Renal cortex interstitium (tissue), 11 donors: Measurements from ENCODE around the gene FBXW2. TPM values are rescaled to one million over a fixed set of nuclear protein-coding genes. Genes with fewer than 3 reads are reported as not detected.

Experiments
- DNase-seq, 11 donors: peaks; one replicate each; pipeline ENCODE4 v3.0.0-alpha.2; 2013; ENCODE audit warnings: low read depth in 9 of 11, low spot score in 4 of 11; ENCODE audit errors: extremely low read depth in 1 of 11
- polyA plus RNA-seq, 3 donors: library from polyadenylated mRNA; unstranded; fragments of 120-200 nt; gene quantifications; one replicate each; pipeline ENCODE4 v1.2.1, GENCODE V29; 2013; ENCODE audit not compliant: insufficient read length in 3 of 3

FBXW2 gene
- polyA plus RNA-seq, 3 donors, result 43.2 to 45.8 (median 44.6) TPM

DNA sequence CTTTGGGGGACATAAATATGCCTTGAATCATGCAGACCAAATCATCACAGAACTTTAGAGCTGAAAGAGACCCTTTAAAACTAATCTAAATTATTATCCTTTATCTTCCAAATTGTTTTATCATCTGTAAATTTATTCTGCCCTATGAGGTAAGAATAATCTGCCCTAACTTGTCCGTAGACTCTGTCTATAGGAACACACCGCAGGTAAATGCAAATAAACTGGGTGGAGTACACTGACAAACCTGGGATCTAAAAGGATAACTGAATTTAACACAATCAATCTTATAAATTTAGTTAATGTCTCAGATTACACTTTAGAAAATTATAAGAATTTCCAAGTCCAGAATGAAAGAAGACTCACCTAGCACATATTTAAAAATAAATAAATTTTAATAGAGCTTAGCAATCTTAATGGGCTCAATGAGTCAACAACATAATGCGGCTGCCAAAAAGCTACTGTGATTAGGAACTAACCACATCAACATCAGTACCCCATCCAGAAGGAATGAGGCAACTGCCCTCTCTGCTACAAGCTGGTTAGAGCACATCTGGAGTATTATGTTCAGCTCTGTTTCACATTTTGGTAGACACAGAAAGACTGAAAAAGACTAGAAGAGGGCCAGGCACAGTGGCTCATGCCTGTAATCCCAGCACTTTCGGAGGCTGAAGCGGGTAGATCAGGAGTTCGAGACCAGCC is 84.5 kb downstream of the FBXW2 start:
- DNase-seq, result no peak

DNA sequence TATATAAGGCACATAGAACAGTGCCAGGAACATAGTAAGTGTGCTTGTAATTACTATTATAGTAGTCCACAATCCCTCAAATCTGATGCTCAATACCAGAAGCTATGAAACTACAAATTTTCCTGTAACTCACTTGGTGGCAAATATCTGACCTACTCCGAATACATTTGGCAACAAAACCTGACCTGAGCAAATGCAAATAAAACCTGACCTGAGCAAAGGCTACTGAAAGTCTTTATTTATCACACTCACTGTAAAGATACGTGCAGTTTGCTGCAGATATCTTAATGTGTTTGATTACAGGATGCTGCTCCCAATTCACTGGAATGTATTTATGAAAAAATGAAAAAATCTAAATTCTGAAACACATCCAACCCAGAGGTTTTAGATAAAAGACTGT is 86.0 kb downstream of the FBXW2 start:
- DNase-seq, result no peak

Other genes starting within 250 kb of the FBXW2 start
- gene CDK5RAP2, start 213.2 kb downstream of the FBXW2 start, polyA plus RNA-seq, result 10 to 100 TPM; 57.9 to 66.9 (median 61.8) TPM
- gene MEGF9, start 78.9 kb downstream of the FBXW2 start, polyA plus RNA-seq, result 10 to 100 TPM; 15.2 to 19.2 (median 16.9) TPM
- gene PSMD5, start 49.5 kb upstream of the FBXW2 start, polyA plus RNA-seq, result 10 to 100 TPM; 30.0 to 40.5 (median 37.9) TPM
- 10 to 100 TPM; 31.4 to 39.4 (median 34.9) TPM for gene PHF19, start 83.8 kb upstream of the FBXW2 start, polyA plus RNA-seq
- gene TRAF1, start 133.4 kb upstream of the FBXW2 start, polyA plus RNA-seq, result 1 to 10 TPM; 4.5 to 8.1 (median 5.6) TPM